Mammary epithelial cell (primary cell): ENCODE measurements around the gene USE1.

Experiments
- EZH2 ChIP-seq: IDR thresholded peaks from 2 replicates; pipeline ENCODE4 v1.6.1; 2012; ENCODE audit warnings: low read length, inconsistent platforms, borderline replicate concordance
- TF ChIP-seq, protein P1 (sequence below), 2 donors: IDR thresholded peaks in 1 of 2; conservative IDR thresholded peaks in 1 of 2; 2 replicates each; pipeline ENCODE4 v1.5.1; 2011 to 2012; ENCODE audit warnings: inconsistent platforms in 2 of 2, low read length in 2 of 2, mild to moderate bottlenecking in 2 of 2, control low read depth in 1 of 2, low read depth in 1 of 2; ENCODE audit not compliant: insufficient read depth in 1 of 2; ENCODE audit errors: extremely low read depth in 1 of 2

DNA sequence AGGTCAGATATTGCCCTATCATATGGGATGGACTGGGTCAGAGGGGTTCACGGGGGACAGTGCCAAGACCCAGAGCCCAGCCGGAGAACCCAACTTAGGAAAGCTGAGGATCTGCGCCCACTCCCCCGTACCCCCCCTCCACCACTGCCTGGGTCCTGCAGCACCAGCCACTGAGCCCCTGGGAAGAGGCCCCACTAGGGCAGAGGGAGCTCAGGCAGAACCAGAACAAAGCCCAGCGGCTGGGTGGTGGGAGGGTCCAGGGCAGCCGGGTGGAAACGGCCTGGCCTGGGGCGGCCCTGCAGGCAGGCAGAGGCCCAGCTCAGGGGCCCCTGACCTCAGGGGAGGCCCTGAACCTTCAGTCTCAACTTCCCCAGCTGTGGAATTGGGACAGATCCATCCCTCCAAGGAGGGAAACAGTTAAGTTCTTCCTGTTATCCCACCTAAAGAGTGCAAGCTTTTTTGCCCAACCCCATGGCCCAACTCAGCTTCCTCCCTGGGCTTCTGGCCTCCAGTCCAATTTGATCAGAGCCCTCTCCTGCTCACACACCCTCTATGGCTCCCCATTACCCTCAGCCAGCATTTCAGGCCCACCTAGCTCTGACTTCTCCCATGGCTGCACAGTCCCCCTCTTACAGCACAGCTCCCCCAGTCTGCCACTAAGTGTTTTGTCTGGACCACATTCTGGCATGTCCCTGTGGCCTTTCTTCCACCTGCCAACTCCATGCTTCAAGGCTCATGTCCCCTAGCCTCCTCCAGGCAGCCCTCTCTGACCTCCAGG, 27.5 kb downstream of the USE1 start:
- TF ChIP-seq, protein P1, sequence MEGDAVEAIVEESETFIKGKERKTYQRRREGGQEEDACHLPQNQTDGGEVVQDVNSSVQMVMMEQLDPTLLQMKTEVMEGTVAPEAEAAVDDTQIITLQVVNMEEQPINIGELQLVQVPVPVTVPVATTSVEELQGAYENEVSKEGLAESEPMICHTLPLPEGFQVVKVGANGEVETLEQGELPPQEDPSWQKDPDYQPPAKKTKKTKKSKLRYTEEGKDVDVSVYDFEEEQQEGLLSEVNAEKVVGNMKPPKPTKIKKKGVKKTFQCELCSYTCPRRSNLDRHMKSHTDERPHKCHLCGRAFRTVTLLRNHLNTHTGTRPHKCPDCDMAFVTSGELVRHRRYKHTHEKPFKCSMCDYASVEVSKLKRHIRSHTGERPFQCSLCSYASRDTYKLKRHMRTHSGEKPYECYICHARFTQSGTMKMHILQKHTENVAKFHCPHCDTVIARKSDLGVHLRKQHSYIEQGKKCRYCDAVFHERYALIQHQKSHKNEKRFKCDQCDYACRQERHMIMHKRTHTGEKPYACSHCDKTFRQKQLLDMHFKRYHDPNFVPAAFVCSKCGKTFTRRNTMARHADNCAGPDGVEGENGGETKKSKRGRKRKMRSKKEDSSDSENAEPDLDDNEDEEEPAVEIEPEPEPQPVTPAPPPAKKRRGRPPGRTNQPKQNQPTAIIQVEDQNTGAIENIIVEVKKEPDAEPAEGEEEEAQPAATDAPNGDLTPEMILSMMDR (conservative IDR thresholded peaks at IDR 0.05 in 1 of 2, IDR thresholded peaks at IDR 0.05 in 1 of 2; ENCODE audit: extremely low read depth in 1 of 2, insufficient read depth in 1 of 2, low read depth in 1 of 2, low read length in 2 of 2): no peak
- no peak for TF ChIP-seq EZH2
